Thyroid gland (tissue), 4 donors: ENCODE results near the gene PAQR5.

Experiments
- POLR2A ChIP-seq, 2 donors: fragments of 450-650 bp; IDR thresholded peaks; one replicate each; pipeline ENCODE4 v1.6.1; 2017; ENCODE audit warnings: antibody characterized with exemption in 2 of 2, mild to moderate bottlenecking in 2 of 2, moderate library complexity in 1 of 2
- TF ChIP-seq, protein P1 (sequence below), 6 experiments: fragments of 200-600 bp in 3 of 6; fragments of 450-650 bp in 3 of 6; sonication (generic) in 3 of 6; IDR thresholded peaks; one replicate each; pipeline ENCODE4 v1.5.1; 2016 to 2019; ENCODE audit warnings: antibody characterized with exemption in 6 of 6, mild to moderate bottlenecking in 2 of 6, inconsistent platforms in 1 of 6, moderate library complexity in 1 of 6

- TF ChIP-seq, protein P1, sequence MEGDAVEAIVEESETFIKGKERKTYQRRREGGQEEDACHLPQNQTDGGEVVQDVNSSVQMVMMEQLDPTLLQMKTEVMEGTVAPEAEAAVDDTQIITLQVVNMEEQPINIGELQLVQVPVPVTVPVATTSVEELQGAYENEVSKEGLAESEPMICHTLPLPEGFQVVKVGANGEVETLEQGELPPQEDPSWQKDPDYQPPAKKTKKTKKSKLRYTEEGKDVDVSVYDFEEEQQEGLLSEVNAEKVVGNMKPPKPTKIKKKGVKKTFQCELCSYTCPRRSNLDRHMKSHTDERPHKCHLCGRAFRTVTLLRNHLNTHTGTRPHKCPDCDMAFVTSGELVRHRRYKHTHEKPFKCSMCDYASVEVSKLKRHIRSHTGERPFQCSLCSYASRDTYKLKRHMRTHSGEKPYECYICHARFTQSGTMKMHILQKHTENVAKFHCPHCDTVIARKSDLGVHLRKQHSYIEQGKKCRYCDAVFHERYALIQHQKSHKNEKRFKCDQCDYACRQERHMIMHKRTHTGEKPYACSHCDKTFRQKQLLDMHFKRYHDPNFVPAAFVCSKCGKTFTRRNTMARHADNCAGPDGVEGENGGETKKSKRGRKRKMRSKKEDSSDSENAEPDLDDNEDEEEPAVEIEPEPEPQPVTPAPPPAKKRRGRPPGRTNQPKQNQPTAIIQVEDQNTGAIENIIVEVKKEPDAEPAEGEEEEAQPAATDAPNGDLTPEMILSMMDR (IDR thresholded peaks at IDR 0.05), result no peak
- TF ChIP-seq POLR2A (IDR thresholded peaks at IDR 0.05), result no peak
Measured at GRCh38 chr15:69367236-69367635, 68.5 kb downstream of the PAQR5 start.
